ENCODE data around the gene C9. TPM values are rescaled to one million over a fixed set of nuclear protein-coding genes. Genes with fewer than 3 reads are reported as not detected.

Gene C9
- total RNA-seq, 3 donors from 2014 or later (not counting 1 experiment from before 2014, with no cell fraction given): 0.52 TPM; not detected in 2

DNA sequence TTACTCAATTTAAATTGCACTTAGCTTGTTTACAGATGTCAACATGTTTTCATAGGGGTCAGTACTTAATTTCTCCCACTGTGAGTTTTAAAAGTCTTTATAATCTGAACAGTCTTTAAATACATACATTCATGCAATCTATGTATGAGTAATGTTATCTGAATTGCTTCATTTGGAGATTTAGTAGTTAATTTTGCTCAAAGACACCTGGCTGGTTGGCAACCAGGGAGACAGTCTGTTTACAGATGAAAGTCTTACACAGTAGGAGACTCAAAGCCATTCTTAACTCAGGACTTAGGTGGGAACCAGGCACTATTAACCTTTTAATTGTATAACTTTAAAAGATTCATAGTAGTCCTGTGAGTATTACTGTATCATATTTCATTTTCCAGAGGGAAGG, 31.2 kb upstream of the C9 start:
- H3K36me3 ChIP-seq (ENCODE audit: control insufficient read depth, insufficient read depth, low read length): peaks cover 2% of the 10 kb centered on the region
- H3K27ac ChIP-seq (ENCODE audit: low read length): no peak overlapping the region
- no peaks in the 10 kb centered on the region for H3K27me3 Mint-ChIP-seq (ENCODE audit: low read depth in 2 of 2)
- H3K4me3 Mint-ChIP-seq: no peak overlapping the region
- no peak overlapping the region for H3K4me3 ChIP-seq (ENCODE audit: low read length)
- no peak overlapping the region for H3K27ac Mint-ChIP-seq
- H3K9me3 Mint-ChIP-seq: no peaks in the 10 kb centered on the region
- ATAC-seq (no peak), DNase-seq (no peak)
- H3K9me3 ChIP-seq (ENCODE audit: control insufficient read depth, insufficient read depth, low read length): no peaks in the 10 kb centered on the region
- no peaks in the 10 kb centered on the region for H3K36me3 Mint-ChIP-seq
- TF ChIP-seq, protein P1, sequence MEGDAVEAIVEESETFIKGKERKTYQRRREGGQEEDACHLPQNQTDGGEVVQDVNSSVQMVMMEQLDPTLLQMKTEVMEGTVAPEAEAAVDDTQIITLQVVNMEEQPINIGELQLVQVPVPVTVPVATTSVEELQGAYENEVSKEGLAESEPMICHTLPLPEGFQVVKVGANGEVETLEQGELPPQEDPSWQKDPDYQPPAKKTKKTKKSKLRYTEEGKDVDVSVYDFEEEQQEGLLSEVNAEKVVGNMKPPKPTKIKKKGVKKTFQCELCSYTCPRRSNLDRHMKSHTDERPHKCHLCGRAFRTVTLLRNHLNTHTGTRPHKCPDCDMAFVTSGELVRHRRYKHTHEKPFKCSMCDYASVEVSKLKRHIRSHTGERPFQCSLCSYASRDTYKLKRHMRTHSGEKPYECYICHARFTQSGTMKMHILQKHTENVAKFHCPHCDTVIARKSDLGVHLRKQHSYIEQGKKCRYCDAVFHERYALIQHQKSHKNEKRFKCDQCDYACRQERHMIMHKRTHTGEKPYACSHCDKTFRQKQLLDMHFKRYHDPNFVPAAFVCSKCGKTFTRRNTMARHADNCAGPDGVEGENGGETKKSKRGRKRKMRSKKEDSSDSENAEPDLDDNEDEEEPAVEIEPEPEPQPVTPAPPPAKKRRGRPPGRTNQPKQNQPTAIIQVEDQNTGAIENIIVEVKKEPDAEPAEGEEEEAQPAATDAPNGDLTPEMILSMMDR (IDR thresholded peaks at IDR 0.05): no peak
- no peaks in the 10 kb centered on the region for H3K27me3 ChIP-seq (ENCODE audit: control insufficient read depth, insufficient read depth, low read length)
- intact Hi-C loops (cut with micrococcal nuclease): no loop called here
- H3K4me1 ChIP-seq (ENCODE audit: control insufficient read depth, insufficient read depth, low read length): peaks cover 14% of the 10 kb centered on the region
- H3K4me1 Mint-ChIP-seq: peaks cover 42 to 43% of the 10 kb centered on the region in 2 donors

GRCh38 chr5:39394946-39395345, 30.7 kb upstream of the C9 start:
- Mint-ChIP-seq H3K27me3 (ENCODE audit: low read depth in 2 of 2) (no peaks in the 10 kb centered on the region), H3K4me1 (peaks cover 37% of the 10 kb centered on the region in 2 donors), H3K4me3 (no peak overlapping the region), H3K9me3 (no peaks in the 10 kb centered on the region), H3K27ac (no peak overlapping the region), H3K36me3 (no peaks in the 10 kb centered on the region)
- TF ChIP-seq, protein P1 (IDR thresholded peaks at IDR 0.05): no peak
- no peaks in the 10 kb centered on the region for H3K27me3 ChIP-seq (ENCODE audit: control insufficient read depth, insufficient read depth, low read length)
- peaks cover 9% of the 10 kb centered on the region for H3K4me1 ChIP-seq (ENCODE audit: control insufficient read depth, insufficient read depth, low read length)
- intact Hi-C loops (cut with micrococcal nuclease): no loop called here
- no peak overlapping the region for H3K4me3 ChIP-seq (ENCODE audit: low read length)
- no peak for DNase-seq
- no peak overlapping the region for H3K27ac ChIP-seq (ENCODE audit: low read length)
- ATAC-seq: no peak
- H3K36me3 ChIP-seq (ENCODE audit: control insufficient read depth, insufficient read depth, low read length): peaks cover 2% of the 10 kb centered on the region
- no peaks in the 10 kb centered on the region for H3K9me3 ChIP-seq (ENCODE audit: control insufficient read depth, insufficient read depth, low read length)
- 69% methylated on average over 3 of the region's 3 CpGs for WGBS (ENCODE audit: insufficient coverage)

DNA sequence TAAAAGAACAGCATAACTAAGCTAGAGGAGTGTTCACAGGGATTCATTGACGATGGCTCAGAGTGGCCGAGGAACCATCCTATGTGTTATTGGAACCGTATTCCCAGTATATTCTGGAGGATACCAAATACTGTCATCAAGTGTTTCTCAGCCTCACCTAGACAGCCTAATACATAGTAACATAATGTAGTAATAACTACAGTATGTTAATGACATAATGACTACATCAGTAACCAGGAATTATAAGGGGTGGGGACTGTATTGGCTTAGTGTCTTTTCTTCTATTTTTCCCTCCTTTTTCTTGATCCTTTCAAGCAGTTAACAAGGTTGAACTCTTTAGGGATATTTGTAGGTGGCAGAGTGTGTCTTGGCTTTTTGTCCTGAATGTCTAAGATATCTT, 26.6 kb upstream of the C9 start:
- Histone ChIP-seq H3K4me3 (ENCODE audit: low read length) (no peak overlapping the region), H3K36me3 (ENCODE audit: control insufficient read depth, insufficient read depth, low read length) (peaks cover 2% of the 10 kb centered on the region), H3K9me3 (ENCODE audit: control insufficient read depth, insufficient read depth, low read length) (no peaks in the 10 kb centered on the region), H3K27ac (ENCODE audit: low read length) (no peak overlapping the region), H3K27me3 (ENCODE audit: control insufficient read depth, insufficient read depth, low read length) (no peaks in the 10 kb centered on the region), H3K4me1 (ENCODE audit: control insufficient read depth, insufficient read depth, low read length) (no peaks in the 10 kb centered on the region)
- no peak overlapping the region for H3K4me3 Mint-ChIP-seq
- no peak for DNase-seq
- 100% methylated on average over 3 of the region's 3 CpGs for WGBS (ENCODE audit: insufficient coverage)
- H3K4me1 Mint-ChIP-seq: no peaks in the 10 kb centered on the region
- TF ChIP-seq, protein P1 (IDR thresholded peaks at IDR 0.05): no peak
- no peaks in the 10 kb centered on the region for H3K9me3 Mint-ChIP-seq
- no peak for ATAC-seq
- H3K36me3 Mint-ChIP-seq: no peaks in the 10 kb centered on the region
- no peaks in the 10 kb centered on the region for H3K27me3 Mint-ChIP-seq (ENCODE audit: low read depth in 2 of 2)
- no peak overlapping the region for H3K27ac Mint-ChIP-seq
- intact Hi-C loops (cut with micrococcal nuclease): no loop called here

DNA sequence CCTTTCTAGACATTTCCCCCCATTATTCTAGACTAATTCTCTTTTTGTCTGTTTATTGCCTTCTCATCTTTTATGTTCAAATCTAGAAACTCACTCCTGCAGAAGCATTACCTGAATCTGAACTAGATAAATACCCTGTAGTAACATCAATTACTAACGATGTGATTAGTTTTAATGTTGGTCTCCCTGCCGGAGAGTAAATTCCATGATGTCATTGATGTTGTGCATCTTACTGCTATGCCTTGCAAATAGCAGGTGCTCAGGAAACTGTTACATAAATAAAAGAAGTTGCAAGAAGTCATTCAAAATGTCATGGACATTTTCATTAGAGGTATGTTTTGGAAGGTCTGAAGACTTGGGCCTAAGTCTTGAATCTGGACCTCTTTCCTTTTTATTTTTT, 23.0 kb upstream of the C9 start:
- DNase-seq: no peak
- no peak overlapping the region for H3K4me3 Mint-ChIP-seq
- no peaks in the 10 kb centered on the region for H3K9me3 Mint-ChIP-seq
- Histone ChIP-seq H3K4me3 (ENCODE audit: low read length) (no peak overlapping the region), H3K27me3 (ENCODE audit: control insufficient read depth, insufficient read depth, low read length) (no peaks in the 10 kb centered on the region), H3K27ac (ENCODE audit: low read length) (no peak overlapping the region), H3K36me3 (ENCODE audit: control insufficient read depth, insufficient read depth, low read length) (peaks cover 2% of the 10 kb centered on the region), H3K4me1 (ENCODE audit: control insufficient read depth, insufficient read depth, low read length) (no peaks in the 10 kb centered on the region), H3K9me3 (ENCODE audit: control insufficient read depth, insufficient read depth, low read length) (no peaks in the 10 kb centered on the region)
- TF ChIP-seq, protein P1 (IDR thresholded peaks at IDR 0.05): no peak
- no peak overlapping the region for H3K27ac Mint-ChIP-seq
- no peak for ATAC-seq
- intact Hi-C loops (cut with micrococcal nuclease): no loop called here
- WGBS (ENCODE audit: insufficient coverage): 87% methylated on average over 2 of the region's 2 CpGs
- peaks cover 3% of the 10 kb centered on the region for H3K36me3 Mint-ChIP-seq
- H3K4me1 Mint-ChIP-seq: peaks cover 7 to 11% of the 10 kb centered on the region in 2 donors
- H3K27me3 Mint-ChIP-seq (ENCODE audit: low read depth in 2 of 2): no peaks in the 10 kb centered on the region
